Astrocyte of the spinal cord (primary cell): ENCODE measurements around the gene SEMA3C.

ENCODE experiments used
- DNase-seq: peaks from one replicate; pipeline ENCODE4 v3.0.0; 2011; ENCODE audit warnings: low read depth, low spot score
- H3K4me3 ChIP-seq: 2 replicates; pipeline ENCODE4 v1.5.1; 2011; ENCODE audit warnings: low read depth, mild to moderate bottlenecking, low read length, moderate library complexity
- CTCF ChIP-seq: IDR thresholded peaks from 2 replicates; pipeline ENCODE4 v1.5.1; 2012; ENCODE audit warnings: low read depth, mild to moderate bottlenecking, low read length, inconsistent platforms
- in situ Hi-C: cut with HindIII; loops from 2 replicates; pipeline ENCODE4 v1.10.0; 2017; ENCODE audit warnings: low sequenced_read_pairs

Gene SEMA3C

GRCh38 chr7:80847027-80847426, 71.8 kb downstream of the SEMA3C start:
- TF ChIP-seq CTCF: no peak
- DNase-seq: no peak
- in situ Hi-C loops: no loop called here
- H3K4me3 ChIP-seq: no peak overlapping the region

GRCh38 chr7:80844916-80845315, 73.9 kb downstream of the SEMA3C start:
- DNase-seq: peak; percentile 90
- in situ Hi-C loops: no loop called here
- no peak overlapping the region for H3K4me3 ChIP-seq
- TF ChIP-seq CTCF: no peak

GRCh38 chr7:80843018-80843677, 75.7 kb downstream of the SEMA3C start:
- no peak overlapping the region for H3K4me3 ChIP-seq
- DNase-seq: peak; percentile 48
- TF ChIP-seq CTCF: no peak
- in situ Hi-C loops: no loop called here

- no peak for TF ChIP-seq CTCF
- H3K4me3 ChIP-seq: no peak overlapping the region
- peak; percentile 43 for DNase-seq
- in situ Hi-C loops: no loop called here
Observed at GRCh38 chr7:80842022-80842790, 76.6 kb downstream of the SEMA3C start.

- no peak overlapping the region for H3K4me3 ChIP-seq
- TF ChIP-seq CTCF: no peak
- in situ Hi-C loops: no loop called here
- DNase-seq: peak; percentile 53
Observed at GRCh38 chr7:80841423-80841955, 77.4 kb downstream of the SEMA3C start.

- no peak for TF ChIP-seq CTCF
- H3K4me3 ChIP-seq: no peak overlapping the region
- DNase-seq: no peak
- in situ Hi-C loops: no loop called here
Observed at GRCh38 chr7:80840681-80841080, 78.2 kb downstream of the SEMA3C start.
